Measurements from ENCODE around the gene MPPED1.

MPPED1 gene

GRCh38 chr22:43464809-43465208 lies 53.0 kb downstream of the MPPED1 start:
- ChIA-PET POLR2A (ENCODE audit: low non-redundant PET) (no interaction called here), CTCF (no interaction called here)
- DNase-seq (ENCODE audit: low spot score): no peak
- no peak overlapping the region for H3K27ac ChIP-seq
- TF ChIP-seq CTCF (conservative IDR thresholded peaks at IDR 0.05; ENCODE audit: low read depth): no peak

- POLR2A ChIA-PET (ENCODE audit: low non-redundant PET): no interaction called here
- TF ChIP-seq CTCF (conservative IDR thresholded peaks at IDR 0.05; ENCODE audit: low read depth): no peak
- DNase-seq (ENCODE audit: low spot score): no peak
- H3K27ac ChIP-seq: no peak overlapping the region
- CTCF ChIA-PET: no interaction called here
Measured at GRCh38 chr22:43465291-43466015, 53.6 kb downstream of the MPPED1 start.

GRCh38 chr22:43466710-43467109 lies 54.9 kb downstream of the MPPED1 start:
- ChIA-PET CTCF (no interaction called here), POLR2A (ENCODE audit: low non-redundant PET) (no interaction called here)
- no peak for DNase-seq (ENCODE audit: low spot score)
- no peak for TF ChIP-seq CTCF (conservative IDR thresholded peaks at IDR 0.05; ENCODE audit: low read depth)
- no peak overlapping the region for H3K27ac ChIP-seq

GRCh38 chr22:43467216-43467940 lies 55.6 kb downstream of the MPPED1 start:
- no peak for TF ChIP-seq CTCF (conservative IDR thresholded peaks at IDR 0.05; ENCODE audit: low read depth)
- H3K27ac ChIP-seq: no peak overlapping the region
- ChIA-PET CTCF (no interaction called here), POLR2A (ENCODE audit: low non-redundant PET) (no interaction called here)
- DNase-seq (ENCODE audit: low spot score): no peak

- no peak overlapping the region for H3K27ac ChIP-seq
- TF ChIP-seq CTCF (conservative IDR thresholded peaks at IDR 0.05; ENCODE audit: low read depth): no peak
- POLR2A ChIA-PET (ENCODE audit: low non-redundant PET): no interaction called here
- CTCF ChIA-PET: no interaction called here
- DNase-seq (ENCODE audit: low spot score): no peak
Measured at GRCh38 chr22:43470253-43470652, 58.4 kb downstream of the MPPED1 start.

GRCh38 chr22:43470941-43471585 lies 59.2 kb downstream of the MPPED1 start:
- no peak for TF ChIP-seq CTCF (conservative IDR thresholded peaks at IDR 0.05; ENCODE audit: low read depth)
- H3K27ac ChIP-seq: no peak overlapping the region
- DNase-seq (ENCODE audit: low spot score): no peak
- CTCF ChIA-PET: no interaction called here
- POLR2A ChIA-PET (ENCODE audit: low non-redundant PET): no interaction called here
